LNCAP (cell line): ENCODE data around the gene PLA2G12A.

Experiments
- CTCF ChIP-seq: fragments of 450-650 bp; IDR thresholded peaks from 2 replicates; pipeline ENCODE4 v1.5.1; 2017; ENCODE audit warnings: mild to moderate bottlenecking

PLA2G12A gene

GRCh38 chr4:109738104-109738872, 8.4 kb upstream of the PLA2G12A start:
- TF ChIP-seq CTCF, result no peak

GRCh38 chr4:109735566-109736365, 5.9 kb upstream of the PLA2G12A start:
- no peak for TF ChIP-seq CTCF

GRCh38 chr4:109733728-109734127, 3.9 kb upstream of the PLA2G12A start:
- TF ChIP-seq CTCF, result no peak

- TF ChIP-seq CTCF, result no peak
These were observed 1.0 kb upstream of the PLA2G12A start for GRCh38 chr4:109730619-109731545.

- no peak for TF ChIP-seq CTCF
These were observed 653 bp downstream of the PLA2G12A start for GRCh38 chr4:109729117-109729717.

- TF ChIP-seq CTCF, result no peak
These were observed 1.5 kb downstream of the PLA2G12A start for GRCh38 chr4:109728385-109728784.

- TF ChIP-seq CTCF, result no peak
These were observed 6.8 kb downstream of the PLA2G12A start for GRCh38 chr4:109723110-109723509.
